Gastroesophageal sphincter (tissue), 4 donors: ENCODE results near the gene SCARB1. TPM values are rescaled to one million over a fixed set of nuclear protein-coding genes. Genes with fewer than 3 reads are reported as not detected.
A peak's percentile ranks its signal among the peaks of the same experiment; 100 is the strongest.
"Not testable (repeated sequence)": the region's sequence is repeated elsewhere in the genome, so short reads cannot be mapped to it uniquely, and the experiment has no call there.

ENCODE experiments used
- ATAC-seq: fragments of 150-250 bp; one replicate; pipeline ENCODE4 v1.9.1; 2016; ENCODE audit warnings: mild to moderate bottlenecking, moderate library complexity
- H3K27ac ChIP-seq, 4 donors: fragments of 200-600 bp; sonication (generic) in 3 of 4; 1 replicate in 3 of 4; 2 replicates in 1 of 4; pipeline ENCODE4 v1.5.1; 2016 to 2019
- H3K27me3 ChIP-seq: fragments of 200-600 bp; sonication (generic); one replicate; pipeline ENCODE4 v1.5.1; 2019
- H3K36me3 ChIP-seq, 2 donors: fragments of 200-600 bp; sonication (generic); one replicate each; pipeline ENCODE4 v1.5.1; 2019; ENCODE audit warnings: control low read depth in 1 of 2
- H3K4me1 ChIP-seq, 3 donors: fragments of 200-600 bp; sonication (generic); 1 replicate in 2 of 3; 2 replicates in 1 of 3; pipeline ENCODE4 v1.5.1; 2016 to 2019; ENCODE audit warnings: control low read depth in 2 of 3
- H3K4me3 ChIP-seq, 2 donors: fragments of 200-600 bp; sonication (generic); one replicate each; pipeline ENCODE4 v1.5.1; 2019; ENCODE audit warnings: mild to moderate bottlenecking in 1 of 2, moderate library complexity in 1 of 2
- H3K9me3 ChIP-seq, 3 donors: fragments of 200-600 bp; sonication (generic); one replicate each; pipeline ENCODE4 v1.5.1; 2017 to 2019; ENCODE audit warnings: control low read depth in 2 of 3
- CTCF ChIP-seq, 4 experiments: fragments of 200-600 bp in 2 of 4; fragments of 450-650 bp in 2 of 4; sonication (generic) in 1 of 4; IDR thresholded peaks; one replicate each; pipeline ENCODE4 v1.5.1; 2017 to 2019; ENCODE audit warnings: antibody characterized with exemption in 4 of 4, mild to moderate bottlenecking in 2 of 4, moderate library complexity in 2 of 4
- EP300 ChIP-seq: sonication (generic); formaldehyde crosslinking; IDR thresholded peaks from one replicate; pipeline ENCODE4 v1.6.1; 2017; ENCODE audit warnings: antibody characterized with exemption, mild to moderate bottlenecking
- POLR2A ChIP-seq, 2 donors: fragments of 450-650 bp; IDR thresholded peaks; one replicate each; pipeline ENCODE4 v1.6.1; 2017; ENCODE audit warnings: antibody characterized with exemption in 2 of 2, mild to moderate bottlenecking in 2 of 2, moderate library complexity in 1 of 2
- POLR2AphosphoS5 ChIP-seq: sonication (generic); formaldehyde crosslinking; IDR thresholded peaks from one replicate; pipeline ENCODE4 v1.6.1; 2017; ENCODE audit warnings: antibody characterized with exemption
- WGBS, 2 donors: methylation state at CpG; one replicate each; pipeline ENCODE4 v1.1.5; 2018; ENCODE audit warnings: low coverage in 1 of 2; 5-methylcytosine and 5-hydroxymethylcytosine counted together
- total RNA-seq, 4 donors: library from RNA; depleted of rRNA; stranded (reverse); fragments of >200 nt; gene quantifications; one replicate each; pipeline ENCODE4 v1.1.0, GENCODE V29; 2016

SCARB1 gene
- total RNA-seq, 4 donors from 2014 or later, result 6.8 to 13.9 (median 11.5) TPM

- Histone ChIP-seq H3K4me1 (peaks cover 0 to 19% (median 0%) of the 10 kb centered on the region in 3 donors), H3K4me3 (no peak overlapping the region), H3K36me3 (no peaks in the 10 kb centered on the region), H3K27me3 (no peaks in the 10 kb centered on the region), H3K9me3 (no peaks in the 10 kb centered on the region), H3K27ac (no peak overlapping the region)
- ATAC-seq, result no peak
- WGBS, 2 donors, result 28% methylated on average over 4 to 5 of the region's 5 CpGs
- TF ChIP-seq CTCF (IDR thresholded peaks at IDR 0.05), result no peak
- TF ChIP-seq EP300, result no peak
- no peak for TF ChIP-seq POLR2A (IDR thresholded peaks at IDR 0.05)
- TF ChIP-seq POLR2AphosphoS5, result no peak
Observed at GRCh38 chr12:124898923-124899294, 35.2 kb upstream of the SCARB1 start.

- peak; percentile 55 for ATAC-seq
- TF ChIP-seq CTCF (IDR thresholded peaks at IDR 0.05), result peak in 3 of 4 experiments; percentile 36 to 53 (median 46)
- no peak for TF ChIP-seq EP300
- no peak for TF ChIP-seq POLR2AphosphoS5
- no peak for TF ChIP-seq POLR2A (IDR thresholded peaks at IDR 0.05)
- Histone ChIP-seq H3K4me1 (peaks cover 0 to 15% (median 0%) of the 10 kb centered on the region in 3 donors), H3K27ac (no peak overlapping the region), H3K27me3 (no peaks in the 10 kb centered on the region), H3K36me3 (no peaks in the 10 kb centered on the region), H3K9me3 (no peaks in the 10 kb centered on the region), H3K4me3 (no peak overlapping the region)
- 25 to 31% methylated on average over 4 to 12 of the region's 18 CpGs for WGBS, 2 donors
Observed at GRCh38 chr12:124898200-124898922, 34.7 kb upstream of the SCARB1 start.

GRCh38 chr12:124896461-124896860 lies 32.8 kb upstream of the SCARB1 start:
- H3K36me3 ChIP-seq, result no peaks in the 10 kb centered on the region
- no peak overlapping the region for H3K4me3 ChIP-seq
- no peaks in the 10 kb centered on the region for H3K9me3 ChIP-seq
- no peak for ATAC-seq
- WGBS, 2 donors, result 90% methylated on average over 4 of the region's 5 CpGs; no CpG with 5 or more reads in 1 of the 2 donors
- H3K27ac ChIP-seq, result no peak overlapping the region
- TF ChIP-seq EP300, result no peak
- TF ChIP-seq POLR2A (IDR thresholded peaks at IDR 0.05), result no peak
- TF ChIP-seq POLR2AphosphoS5, result no peak
- peaks cover 0 to 15% (median 0%) of the 10 kb centered on the region in 3 donors for H3K4me1 ChIP-seq
- no peaks in the 10 kb centered on the region for H3K27me3 ChIP-seq

- no peak for TF ChIP-seq EP300
- no peak for TF ChIP-seq POLR2A (IDR thresholded peaks at IDR 0.05)
- TF ChIP-seq CTCF (IDR thresholded peaks at IDR 0.05), result no peak
- TF ChIP-seq POLR2AphosphoS5, result no peak
- ATAC-seq, result no peak
Observed at GRCh38 chr12:124893792-124894516, 30.3 kb upstream of the SCARB1 start.

GRCh38 chr12:124888260-124888659 lies 24.6 kb upstream of the SCARB1 start:
- no peak overlapping the region for H3K4me3 ChIP-seq
- H3K4me1 ChIP-seq, result peaks cover 0 to 14% (median 0%) of the 10 kb centered on the region in 3 donors
- H3K27me3 ChIP-seq, result no peaks in the 10 kb centered on the region
- no peak for ATAC-seq
- no peak overlapping the region for H3K27ac ChIP-seq
- no peaks in the 10 kb centered on the region for H3K36me3 ChIP-seq
- no peaks in the 10 kb centered on the region for H3K9me3 ChIP-seq
- 14 to 50% methylated on average over 1 to 2 of the region's 2 CpGs for WGBS, 2 donors
- TF ChIP-seq CTCF (IDR thresholded peaks at IDR 0.05), result no peak
- TF ChIP-seq POLR2AphosphoS5, result no peak
- TF ChIP-seq POLR2A (IDR thresholded peaks at IDR 0.05), result no peak
- TF ChIP-seq EP300, result no peak

More at GRCh38 chr12:124893792-124894516, 30.3 kb upstream of the SCARB1 start:
- WGBS, 2 donors, result 86 to 92% methylated on average over 7 of the region's 9 CpGs
- Histone ChIP-seq H3K4me1 (peaks cover 0 to 12% (median 0%) of the 10 kb centered on the region in 3 donors), H3K4me3 (no peak overlapping the region), H3K9me3 (no peaks in the 10 kb centered on the region), H3K27ac (no peak overlapping the region), H3K36me3 (no peaks in the 10 kb centered on the region), H3K27me3 (no peaks in the 10 kb centered on the region)

- H3K9me3 ChIP-seq, H3K27me3 ChIP-seq, ATAC-seq, H3K4me3 ChIP-seq, H3K36me3 ChIP-seq, H3K27ac ChIP-seq: not testable (repeated sequence)
- 100% methylated on average over 2 to 5 of the region's 9 CpGs for WGBS, 2 donors
- peaks cover 0 to 14% (median 0%) of the 10 kb centered on the region in 3 donors for H3K4me1 ChIP-seq
Observed at GRCh38 chr12:124887766-124888165, 24.1 kb upstream of the SCARB1 start.
